Parathyroid adenoma (tissue), 2 donors: Measurements from ENCODE around the gene TLE3.

ENCODE experiments used
- H2AFZ ChIP-seq: fragments of 300-600 bp; sonication (generic); one replicate; pipeline ENCODE4 v1.7.0; 2017; ENCODE audit warnings: antibody characterized with exemption, mild to moderate bottlenecking
- H3K27ac ChIP-seq: fragments of 300-600 bp; sonication (generic); one replicate; pipeline ENCODE4 v1.7.0; 2017
- H3K27me3 ChIP-seq: fragments of 300-600 bp; sonication (generic); one replicate; pipeline ENCODE4 v1.7.0; 2017; ENCODE audit warnings: low read length; ENCODE audit not compliant: control insufficient read depth, insufficient read depth
- H3K36me3 ChIP-seq: fragments of 300-600 bp; sonication (generic); one replicate; pipeline ENCODE4 v1.7.0; 2017; ENCODE audit warnings: low read length; ENCODE audit not compliant: control insufficient read depth, insufficient read depth
- H3K4me1 ChIP-seq: fragments of 300-600 bp; sonication (generic); one replicate; pipeline ENCODE4 v1.7.0; 2017; ENCODE audit warnings: control low read depth
- H3K4me2 ChIP-seq: fragments of 300-600 bp; sonication (generic); one replicate; pipeline ENCODE4 v1.7.0; 2017; ENCODE audit warnings: low read length
- H3K4me3 ChIP-seq: fragments of 300-600 bp; sonication (generic); one replicate; pipeline ENCODE4 v1.7.0; 2017; ENCODE audit warnings: low read depth, low read length
- H3K79me2 ChIP-seq: fragments of 300-600 bp; sonication (generic); one replicate; pipeline ENCODE4 v1.7.0; 2017; ENCODE audit warnings: control low read depth
- H3K9ac ChIP-seq: fragments of 300-600 bp; sonication (generic); one replicate; pipeline ENCODE4 v1.7.0; 2017; ENCODE audit warnings: mild to moderate bottlenecking
- H3K9me3 ChIP-seq: fragments of 300-600 bp; sonication (generic); one replicate; pipeline ENCODE4 v1.7.0; 2017; ENCODE audit warnings: low read length; ENCODE audit not compliant: control insufficient read depth
- CTCF ChIP-seq: fragments of 300-600 bp; sonication (generic); IDR thresholded peaks from one replicate; pipeline ENCODE4 v1.7.0; 2017; ENCODE audit warnings: antibody characterized with exemption, mild to moderate bottlenecking
- donor health status: primary hyperparathyroidism.

TLE3 gene

GRCh38 chr15:70145261-70145660 lies 47.5 kb upstream of the TLE3 start:
- Histone ChIP-seq H3K27me3 (no peaks in the 10 kb centered on the region), H3K27ac (no peak overlapping the region), H2AFZ (no peak overlapping the region), H3K79me2 (no peaks in the 10 kb centered on the region), H3K9ac (no peak overlapping the region), H3K4me3 (no peak overlapping the region), H3K4me1 (peaks cover 6% of the 10 kb centered on the region), H3K4me2 (no peak overlapping the region), H3K36me3 (no peaks in the 10 kb centered on the region), H3K9me3 (no peaks in the 10 kb centered on the region)
- no peak for TF ChIP-seq CTCF

GRCh38 chr15:70142322-70143191 lies 44.8 kb upstream of the TLE3 start:
- Histone ChIP-seq H3K4me1 (peaks cover 6% of the 10 kb centered on the region), H3K9ac (no peak overlapping the region), H3K27me3 (no peaks in the 10 kb centered on the region), H3K4me3 (no peak overlapping the region), H3K9me3 (no peaks in the 10 kb centered on the region), H2AFZ (peak overlapping the region; percentile 38), H3K4me2 (no peak overlapping the region), H3K79me2 (no peaks in the 10 kb centered on the region), H3K27ac (no peak overlapping the region), H3K36me3 (no peaks in the 10 kb centered on the region)
- TF ChIP-seq CTCF: no peak

- Histone ChIP-seq H3K27ac (no peak overlapping the region), H3K36me3 (no peaks in the 10 kb centered on the region), H3K4me2 (no peak overlapping the region), H3K79me2 (no peaks in the 10 kb centered on the region), H3K9ac (no peak overlapping the region), H3K27me3 (no peaks in the 10 kb centered on the region), H3K9me3 (no peaks in the 10 kb centered on the region), H3K4me3 (no peak overlapping the region), H2AFZ (no peak overlapping the region), H3K4me1 (peaks cover 6% of the 10 kb centered on the region)
- TF ChIP-seq CTCF: no peak
Observed at GRCh38 chr15:70142072-70142321, 44.3 kb upstream of the TLE3 start.

- Histone ChIP-seq H3K27me3 (no peaks in the 10 kb centered on the region), H3K79me2 (no peaks in the 10 kb centered on the region), H3K4me3 (no peak overlapping the region), H3K36me3 (no peaks in the 10 kb centered on the region), H3K4me1 (peaks cover 6% of the 10 kb centered on the region), H3K9me3 (no peaks in the 10 kb centered on the region), H3K4me2 (no peak overlapping the region), H2AFZ (peak overlapping the region; percentile 25), H3K9ac (no peak overlapping the region), H3K27ac (no peak overlapping the region)
- TF ChIP-seq CTCF: no peak
Observed at GRCh38 chr15:70141376-70142071, 43.8 kb upstream of the TLE3 start.
